GM12874 (cell line): ENCODE data around the gene HELLS.

Experiments
- TF ChIP-seq, protein P1 (sequence below): IDR thresholded peaks from 2 replicates; pipeline ENCODE4 v1.5.1; 2011; ENCODE audit warnings: low read depth, mild to moderate bottlenecking, control low read depth, low read length, moderate library complexity; ENCODE audit not compliant: insufficient read depth

HELLS gene

DNA sequence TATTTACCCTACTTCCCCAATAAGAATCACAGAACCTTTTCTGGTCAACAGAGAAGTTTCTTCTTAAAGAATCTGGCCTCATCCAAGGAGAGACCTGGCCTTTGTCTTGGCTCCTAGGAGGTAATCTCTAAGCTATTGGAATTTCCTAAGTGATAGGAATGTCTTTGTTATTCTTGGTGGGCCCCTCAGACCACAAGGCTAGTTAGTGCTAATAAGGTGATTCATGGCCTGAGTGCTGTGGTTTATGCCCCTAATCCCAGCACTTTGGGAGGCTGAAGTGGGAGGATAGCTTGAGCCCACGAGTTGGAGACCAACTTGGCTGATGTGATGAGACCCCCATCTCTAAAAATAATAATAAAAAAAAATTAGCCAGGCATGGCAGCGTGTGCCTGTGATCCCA lies 78.0 kb downstream of the HELLS start:
- TF ChIP-seq, protein P1, sequence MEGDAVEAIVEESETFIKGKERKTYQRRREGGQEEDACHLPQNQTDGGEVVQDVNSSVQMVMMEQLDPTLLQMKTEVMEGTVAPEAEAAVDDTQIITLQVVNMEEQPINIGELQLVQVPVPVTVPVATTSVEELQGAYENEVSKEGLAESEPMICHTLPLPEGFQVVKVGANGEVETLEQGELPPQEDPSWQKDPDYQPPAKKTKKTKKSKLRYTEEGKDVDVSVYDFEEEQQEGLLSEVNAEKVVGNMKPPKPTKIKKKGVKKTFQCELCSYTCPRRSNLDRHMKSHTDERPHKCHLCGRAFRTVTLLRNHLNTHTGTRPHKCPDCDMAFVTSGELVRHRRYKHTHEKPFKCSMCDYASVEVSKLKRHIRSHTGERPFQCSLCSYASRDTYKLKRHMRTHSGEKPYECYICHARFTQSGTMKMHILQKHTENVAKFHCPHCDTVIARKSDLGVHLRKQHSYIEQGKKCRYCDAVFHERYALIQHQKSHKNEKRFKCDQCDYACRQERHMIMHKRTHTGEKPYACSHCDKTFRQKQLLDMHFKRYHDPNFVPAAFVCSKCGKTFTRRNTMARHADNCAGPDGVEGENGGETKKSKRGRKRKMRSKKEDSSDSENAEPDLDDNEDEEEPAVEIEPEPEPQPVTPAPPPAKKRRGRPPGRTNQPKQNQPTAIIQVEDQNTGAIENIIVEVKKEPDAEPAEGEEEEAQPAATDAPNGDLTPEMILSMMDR: no peak

DNA sequence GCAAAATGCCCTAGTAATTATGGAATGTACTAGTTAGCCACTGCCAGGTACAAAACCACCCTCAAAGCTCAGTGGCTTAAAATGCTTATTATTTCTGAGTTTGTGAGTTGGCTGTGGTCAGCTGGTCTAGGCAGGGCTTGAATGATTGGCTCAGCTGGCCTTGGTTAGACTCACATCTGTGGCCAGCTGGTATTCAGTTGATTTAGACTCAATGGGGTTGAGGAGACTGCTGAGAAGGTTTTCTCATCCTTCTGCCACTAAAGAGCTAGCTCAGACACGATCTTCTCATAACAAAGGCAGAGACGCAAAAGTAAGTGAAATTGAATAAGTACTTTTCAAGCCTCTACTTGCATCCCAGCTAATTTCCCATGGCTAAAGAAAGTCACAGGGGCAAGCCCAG lies 80.9 kb downstream of the HELLS start:
- TF ChIP-seq, protein P1: no peak

- TF ChIP-seq, protein P1: no peak
Measured at GRCh38 chr10:94627511-94627910, 81.9 kb downstream of the HELLS start.

DNA sequence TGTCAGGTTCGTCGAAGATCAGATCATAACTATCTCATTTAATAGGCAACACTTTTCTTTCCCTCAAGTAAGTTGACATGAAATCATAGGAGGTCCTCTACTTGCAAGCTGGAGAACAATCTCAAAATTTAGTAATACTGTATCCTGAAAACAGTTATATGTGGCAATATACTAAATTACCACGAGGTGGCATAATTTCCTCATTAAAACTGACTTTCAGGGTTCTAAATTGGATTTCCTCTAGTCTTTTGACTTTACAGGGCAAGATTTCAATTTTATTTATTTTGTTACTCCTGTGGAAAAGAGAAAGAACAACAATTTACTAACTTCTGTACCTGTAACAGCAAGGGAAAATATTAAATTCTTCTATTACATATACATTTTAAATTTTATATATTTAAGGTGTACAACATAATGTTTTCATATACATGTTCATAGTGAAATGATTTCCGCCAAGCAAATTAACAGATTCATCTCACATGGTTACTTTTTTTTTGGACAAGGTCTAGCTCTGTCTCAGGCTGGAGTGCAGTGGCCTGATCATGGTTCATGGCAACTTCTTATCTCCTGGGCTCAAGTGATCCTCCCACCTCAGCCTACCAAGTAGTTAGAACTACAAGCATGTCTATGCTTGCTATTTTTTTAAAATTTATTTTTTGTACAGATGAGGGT lies 84.6 kb downstream of the HELLS start:
- TF ChIP-seq, protein P1: peak; percentile 15; the same call in 1 of the 2 replicates

DNA sequence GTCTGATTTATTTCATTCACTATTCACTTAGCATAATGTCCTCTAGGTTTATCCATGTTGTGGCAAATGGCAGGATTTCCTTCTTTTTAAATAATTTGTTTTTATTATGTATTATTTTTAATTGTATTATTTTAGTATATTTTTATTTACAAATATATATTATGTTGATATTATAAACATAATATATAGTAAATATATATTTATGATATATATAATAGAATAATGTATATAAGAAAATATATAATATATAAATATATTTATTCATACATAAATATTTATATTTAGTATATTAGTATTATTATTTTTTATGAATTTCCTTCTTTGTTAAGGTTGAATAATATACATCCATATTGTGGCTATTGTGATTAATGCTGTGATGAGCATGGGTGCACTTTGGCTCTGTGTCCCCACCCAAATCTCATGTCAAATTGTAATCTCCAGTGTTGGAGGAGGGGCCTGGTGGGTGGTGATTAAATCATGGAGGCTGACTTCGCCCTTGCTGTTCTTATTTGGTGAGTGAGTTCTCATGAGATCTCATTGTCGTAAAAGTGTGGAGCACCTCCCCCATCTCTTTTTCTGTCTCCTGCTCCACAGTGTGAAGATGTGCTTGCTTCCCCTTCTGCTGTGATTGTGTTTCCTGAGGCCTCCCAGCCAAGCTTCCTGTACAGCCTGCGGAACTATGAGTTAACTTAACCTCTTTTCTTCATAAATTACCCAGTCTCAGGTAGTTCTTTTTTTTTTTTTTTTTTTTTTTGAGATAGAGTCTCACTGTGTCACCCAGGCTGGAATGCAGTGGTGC lies 85.7 kb downstream of the HELLS start:
- TF ChIP-seq, protein P1: no peak

GRCh38 chr10:94632954-94633353 lies 87.4 kb downstream of the HELLS start:
- TF ChIP-seq, protein P1: no peak

DNA sequence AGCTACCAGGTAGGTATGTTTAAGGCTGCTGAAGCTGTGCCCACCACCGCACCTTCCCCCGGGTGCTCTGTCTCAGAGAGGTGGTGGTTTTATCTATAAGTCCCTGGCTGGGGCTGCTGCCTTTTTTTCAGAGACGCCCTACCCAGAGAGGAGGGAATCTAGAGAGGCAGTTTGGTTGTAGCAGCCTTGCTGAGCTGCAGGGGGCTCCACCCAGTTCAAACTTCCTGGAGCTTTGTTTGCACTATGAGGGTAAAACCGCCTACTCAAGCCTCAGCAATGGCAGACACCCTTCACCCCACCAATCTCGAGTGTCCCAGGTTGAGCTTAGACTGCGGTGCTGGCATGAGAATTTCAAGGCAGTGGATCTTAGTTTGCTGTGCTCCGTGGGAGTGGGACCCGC lies 94.3 kb downstream of the HELLS start:
- TF ChIP-seq, protein P1: no peak
